Measurements from ENCODE around the gene ACTG1.

ACTG1 gene

GRCh38 chr17:81509207-81509971, 3.2 kb downstream of the ACTG1 start:
- Histone ChIP-seq H3K4me2 (ENCODE audit: low read length) (peak overlapping the region; percentile 93), H2AFZ (no peak overlapping the region), H3K36me3 (ENCODE audit: control insufficient read depth, insufficient read depth, low read length) (no peaks in the 10 kb centered on the region), H3K4me3 (ENCODE audit: low read depth, low read length) (peak overlapping the region; percentile 93), H3K27ac (no peak overlapping the region), H3K4me1 (peaks cover 9% of the 10 kb centered on the region), H3K79me2 (peaks cover 11% of the 10 kb centered on the region), H3K9ac (no peak overlapping the region), H3K27me3 (ENCODE audit: control insufficient read depth, insufficient read depth, low read length) (no peaks in the 10 kb centered on the region), H3K9me3 (ENCODE audit: control insufficient read depth, low read length) (no peaks in the 10 kb centered on the region)
- TF ChIP-seq CTCF (IDR thresholded peaks at IDR 0.05), result no peak

- Histone ChIP-seq H3K27ac (no peak overlapping the region), H2AFZ (no peak overlapping the region), H3K9me3 (ENCODE audit: control insufficient read depth, low read length) (no peaks in the 10 kb centered on the region), H3K79me2 (peaks cover 11% of the 10 kb centered on the region), H3K4me1 (peaks cover 9% of the 10 kb centered on the region), H3K4me3 (ENCODE audit: low read depth, low read length) (peak overlapping the region; percentile 93), H3K27me3 (ENCODE audit: control insufficient read depth, insufficient read depth, low read length) (no peaks in the 10 kb centered on the region), H3K9ac (no peak overlapping the region), H3K36me3 (ENCODE audit: control insufficient read depth, insufficient read depth, low read length) (no peaks in the 10 kb centered on the region), H3K4me2 (ENCODE audit: low read length) (peak overlapping the region; percentile 93)
- TF ChIP-seq CTCF (IDR thresholded peaks at IDR 0.05), result no peak
Measured at GRCh38 chr17:81508639-81509206, 3.9 kb downstream of the ACTG1 start.

GRCh38 chr17:81503619-81504018, 9.0 kb downstream of the ACTG1 start:
- H3K4me3 ChIP-seq (ENCODE audit: low read depth, low read length), result no peak overlapping the region
- no peaks in the 10 kb centered on the region for H3K36me3 ChIP-seq (ENCODE audit: control insufficient read depth, insufficient read depth, low read length)
- no peak overlapping the region for H3K9ac ChIP-seq
- no peak overlapping the region for H3K4me2 ChIP-seq (ENCODE audit: low read length)
- H3K27me3 ChIP-seq (ENCODE audit: control insufficient read depth, insufficient read depth, low read length), result no peaks in the 10 kb centered on the region
- H3K79me2 ChIP-seq, result no peaks in the 10 kb centered on the region
- H2AFZ ChIP-seq, result no peak overlapping the region
- H3K4me1 ChIP-seq, result no peaks in the 10 kb centered on the region
- H3K27ac ChIP-seq, result no peak overlapping the region
- H3K9me3 ChIP-seq (ENCODE audit: control insufficient read depth, low read length), result no peaks in the 10 kb centered on the region
- TF ChIP-seq CTCF (IDR thresholded peaks at IDR 0.05), result no peak

- Histone ChIP-seq H3K9me3 (ENCODE audit: control insufficient read depth, low read length) (no peaks in the 10 kb centered on the region), H2AFZ (no peak overlapping the region), H3K4me2 (ENCODE audit: low read length) (no peak overlapping the region), H3K36me3 (ENCODE audit: control insufficient read depth, insufficient read depth, low read length) (no peaks in the 10 kb centered on the region), H3K9ac (no peak overlapping the region), H3K27me3 (ENCODE audit: control insufficient read depth, insufficient read depth, low read length) (no peaks in the 10 kb centered on the region), H3K4me3 (ENCODE audit: low read depth, low read length) (no peak overlapping the region), H3K4me1 (no peaks in the 10 kb centered on the region), H3K79me2 (no peaks in the 10 kb centered on the region), H3K27ac (no peak overlapping the region)
- no peak for TF ChIP-seq CTCF (IDR thresholded peaks at IDR 0.05)
Measured at GRCh38 chr17:81502471-81503017, 10.1 kb downstream of the ACTG1 start.
